Superior temporal gyrus (tissue), 1 donor: ENCODE measurements around the gene COQ8A.
"Not testable (repeated sequence)": the region's sequence is repeated elsewhere in the genome, so short reads cannot be mapped to it uniquely, and the experiment has no call there.

Experiments used
- DNase-seq: peaks from one replicate; pipeline ENCODE4 v3.0.0-alpha.2; 2016; ENCODE audit errors: extremely low spot score

Gene COQ8A

DNA sequence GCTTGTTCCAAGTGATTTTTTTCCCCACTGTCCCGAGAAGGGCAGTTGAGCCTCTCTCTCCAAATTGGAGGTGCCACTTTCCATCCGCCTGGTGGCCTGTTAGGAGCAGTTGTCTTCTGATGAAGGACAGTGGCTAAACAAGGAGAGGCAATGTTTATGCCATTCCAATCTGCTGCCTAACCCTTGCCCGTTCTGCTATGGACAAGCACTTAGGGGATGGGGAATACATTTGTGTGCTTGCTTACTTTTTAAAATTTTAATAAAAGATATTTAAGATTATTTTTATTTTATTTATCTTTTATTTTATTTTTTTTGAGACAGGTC, 12.0 kb downstream of the COQ8A start:
- DNase-seq, result no peak

- no peak for DNase-seq
These were observed 13.2 kb downstream of the COQ8A start for GRCh38 chr1:226953175-226953800.

- DNase-seq, result no peak
These were observed 14.2 kb downstream of the COQ8A start for GRCh38 chr1:226954337-226954736.

- DNase-seq, result no peak
These were observed 14.7 kb downstream of the COQ8A start for GRCh38 chr1:226954777-226955176.

- not testable (repeated sequence) for DNase-seq
These were observed 15.8 kb downstream of the COQ8A start for GRCh38 chr1:226955857-226956256.

DNA sequence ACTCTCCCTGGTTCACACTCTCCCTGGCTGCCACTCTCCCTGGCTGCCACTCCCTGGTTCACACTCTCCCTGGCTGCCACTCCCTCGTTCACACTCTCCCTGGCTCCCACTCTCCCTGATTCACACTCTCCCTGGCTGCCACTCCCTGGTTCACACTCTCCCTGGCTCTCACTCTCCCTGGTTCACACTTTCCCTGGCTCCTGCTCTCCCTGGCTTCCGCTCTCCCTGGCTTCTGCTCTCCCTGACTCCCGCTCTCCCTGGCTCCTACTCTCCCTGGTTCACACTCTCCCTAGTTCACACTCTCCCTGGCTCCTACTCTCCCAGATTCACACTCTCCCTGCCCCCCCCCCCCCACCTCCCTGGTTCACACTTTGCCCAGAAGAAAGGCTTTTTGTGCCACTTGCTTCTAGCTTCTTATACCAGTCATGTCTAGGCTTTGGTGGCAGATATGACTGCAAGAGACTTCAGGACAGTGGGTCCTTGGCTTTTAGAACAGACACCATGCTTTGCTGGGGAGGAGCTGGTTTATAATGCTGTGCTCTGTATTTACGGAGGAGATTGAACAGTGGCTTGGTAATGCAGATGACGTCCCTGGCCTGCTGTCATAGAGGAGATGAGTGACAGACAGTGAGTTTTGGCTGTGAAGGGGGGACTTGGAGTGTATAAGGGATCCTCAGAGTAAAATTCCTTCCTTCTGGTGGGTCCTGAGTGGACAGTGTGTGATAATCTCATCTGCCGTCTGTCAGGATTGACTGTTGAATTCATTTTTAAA, 17.0 kb downstream of the COQ8A start:
- no peak for DNase-seq

- no peak for DNase-seq
These were observed 17.6 kb downstream of the COQ8A start for GRCh38 chr1:226957714-226958113.

GRCh38 chr1:226958300-226958699, 18.2 kb downstream of the COQ8A start:
- no peak for DNase-seq

DNA sequence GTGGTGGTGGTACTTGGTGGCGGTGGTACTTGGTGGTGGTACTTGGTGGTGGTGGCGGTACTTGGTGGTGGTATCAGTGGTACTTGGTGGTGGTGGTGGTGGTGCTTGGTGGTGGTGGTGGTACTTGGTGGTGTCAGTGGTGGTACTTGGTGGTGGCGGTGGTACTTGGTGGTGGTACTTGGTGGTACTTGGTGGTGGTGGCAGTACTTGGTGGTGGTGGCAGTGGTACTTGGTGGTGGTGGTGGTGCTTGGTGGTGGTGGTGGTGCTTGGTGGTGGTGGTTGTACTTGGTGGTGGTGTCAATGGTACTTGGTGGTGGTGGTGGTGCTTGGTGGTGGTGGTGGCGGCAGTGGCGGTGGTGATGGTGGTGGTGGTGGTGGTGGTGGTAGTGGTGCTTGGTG, 20.2 kb downstream of the COQ8A start:
- DNase-seq, result no peak

DNA sequence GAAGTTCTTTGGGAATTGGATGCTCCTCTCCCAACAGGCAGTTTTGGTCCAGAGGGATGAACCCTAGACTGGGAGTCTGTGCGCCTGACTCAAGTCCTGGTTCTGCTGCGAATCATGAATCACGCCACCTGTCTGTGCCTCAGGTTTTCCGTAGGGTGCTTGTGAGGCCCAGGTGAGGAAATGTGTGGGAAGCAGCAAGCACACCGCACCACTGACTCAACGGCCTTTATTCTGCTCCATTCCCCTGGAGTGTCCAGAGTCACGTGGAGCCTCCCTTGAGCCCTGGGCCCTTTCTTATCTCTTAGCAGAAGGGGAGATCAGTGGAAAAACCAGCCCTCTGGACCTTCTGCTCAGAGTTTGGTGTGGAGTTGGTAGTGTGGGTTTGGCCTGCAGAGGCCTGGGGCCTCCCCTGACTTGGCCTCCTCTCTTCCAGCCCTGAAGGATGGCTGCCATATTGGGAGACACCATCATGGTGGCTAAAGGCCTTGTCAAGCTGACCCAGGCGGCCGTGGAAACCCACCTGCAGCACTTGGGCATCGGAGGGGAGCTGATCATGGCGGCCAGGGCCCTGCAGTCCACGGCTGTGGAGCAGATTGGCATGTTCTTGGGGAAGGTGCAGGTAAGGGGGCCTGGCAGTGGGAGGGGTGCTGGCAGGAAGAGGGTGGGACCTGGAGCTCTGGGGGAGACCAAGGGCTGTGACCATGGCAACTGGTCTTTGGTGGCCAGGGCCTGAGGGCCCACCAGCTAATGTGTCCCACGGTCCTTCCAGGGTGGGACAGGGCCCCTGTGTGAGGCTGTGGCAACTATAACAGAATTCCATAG, 21.1 kb downstream of the COQ8A start:
- DNase-seq, result no peak

DNA sequence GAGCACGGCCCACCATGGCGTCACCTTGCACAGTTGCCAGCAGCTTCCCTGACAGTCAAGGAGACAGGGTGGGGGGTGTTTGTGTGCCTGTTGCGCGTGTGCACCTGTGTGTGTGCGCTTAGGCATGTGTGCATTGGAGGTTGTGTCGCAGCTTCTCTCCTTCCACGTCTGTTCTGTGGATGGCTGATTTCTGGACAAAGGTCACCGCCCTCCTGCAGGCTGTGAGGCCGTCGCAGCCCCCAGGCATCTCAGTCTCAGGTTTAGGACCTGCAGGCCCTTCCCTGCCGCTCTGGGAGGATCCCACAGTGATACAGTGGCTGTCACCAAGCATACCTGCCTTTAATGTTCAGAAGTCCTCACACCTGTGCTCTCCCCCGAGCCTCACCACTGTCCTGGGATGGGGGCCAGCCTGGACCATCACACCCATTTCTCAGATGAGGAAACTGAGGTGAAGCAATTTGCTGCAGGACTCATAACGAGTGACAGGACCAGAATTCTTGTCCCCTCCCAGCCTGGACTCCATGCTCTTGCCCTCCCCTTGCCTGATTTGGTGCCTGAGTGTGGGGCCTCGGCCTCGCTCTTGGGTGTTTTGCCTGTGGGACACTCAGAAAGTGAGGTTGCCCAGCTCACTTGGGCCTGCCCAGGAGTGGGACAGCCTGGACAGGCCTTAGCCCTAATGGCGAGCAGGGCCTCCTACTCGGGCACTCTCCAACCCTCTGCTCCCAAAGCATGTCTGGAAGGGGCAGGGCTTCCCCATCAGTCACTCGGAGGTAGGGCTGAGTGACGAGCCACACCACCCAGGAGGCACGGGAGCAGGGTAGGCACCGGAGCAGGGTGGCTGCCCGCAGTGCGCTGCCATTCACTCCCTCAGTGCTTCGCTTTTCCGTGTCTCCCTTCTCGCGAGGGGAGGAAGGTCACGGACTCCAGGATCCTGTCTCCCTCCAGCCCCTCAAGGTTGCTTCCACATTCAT, 22.6 kb downstream of the COQ8A start:
- DNase-seq, result no peak

- DNase-seq, result no peak
These were observed 24.0 kb downstream of the COQ8A start for GRCh38 chr1:226964068-226964425.

- no peak for DNase-seq
These were observed 24.8 kb downstream of the COQ8A start for GRCh38 chr1:226964611-226965486.

GRCh38 chr1:226965581-226966440, 25.7 kb downstream of the COQ8A start:
- DNase-seq, result no peak

- DNase-seq, result no peak
These were observed 26.6 kb downstream of the COQ8A start for GRCh38 chr1:226966683-226967082.

GRCh38 chr1:226967665-226968064, 27.6 kb downstream of the COQ8A start:
- DNase-seq, result no peak

GRCh38 chr1:226971765-226972164, 31.7 kb downstream of the COQ8A start:
- DNase-seq, result no peak

DNA sequence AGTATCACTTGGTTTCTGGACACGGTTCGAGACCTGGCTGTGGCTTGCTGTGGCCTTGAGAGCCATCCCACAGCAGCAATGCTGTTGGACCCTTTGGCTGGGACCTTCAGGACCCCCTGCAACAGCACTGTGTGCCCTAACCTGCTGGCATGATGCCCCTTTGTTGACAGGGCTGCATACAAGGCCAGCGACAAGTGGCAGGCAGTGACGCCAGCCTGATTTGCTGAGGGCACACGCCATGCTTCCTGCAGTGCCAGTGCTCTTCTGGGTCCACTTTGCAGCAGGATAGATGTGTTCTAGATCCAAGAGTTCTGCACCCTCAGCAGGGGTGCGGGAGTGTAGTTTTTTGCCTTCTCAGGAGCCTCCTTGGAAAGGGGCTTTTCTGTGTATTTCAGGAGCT, 32.8 kb downstream of the COQ8A start:
- no peak for DNase-seq

GRCh38 chr1:226973371-226973897, 33.3 kb downstream of the COQ8A start:
- no peak for DNase-seq
